Cardiac muscle cell (in vitro differentiated cells and primary cell): ENCODE results near the gene ALKBH1. TPM values are rescaled to one million over a fixed set of nuclear protein-coding genes. Genes with fewer than 3 reads are reported as not detected.
A peak's percentile ranks its signal among the peaks of the same experiment; 100 is the strongest.
"Not testable (repeated sequence)": the region's sequence is repeated elsewhere in the genome, so short reads cannot be mapped to it uniquely, and the experiment has no call there.

ENCODE experiments used
- DNase-seq, 2 donors: peaks; one replicate each; pipeline versions ENCODE4 v3.0.0 to v3.0.0-alpha.2; 2010 to 2017; ENCODE audit warnings: low read depth in 1 of 2, low spot score in 1 of 2
- H3K27ac ChIP-seq: fragments of 200-600 bp; sonication (generic); 2 replicates; pipeline ENCODE4 v1.5.1; 2016
- H3K27me3 ChIP-seq: fragments of 200-600 bp; sonication (generic); 2 replicates; pipeline ENCODE4 v1.6.0; 2016; ENCODE audit warnings: control low read depth
- H3K36me3 ChIP-seq: fragments of 200-600 bp; sonication (generic); 2 replicates; pipeline ENCODE4 v1.5.1; 2016; ENCODE audit warnings: control low read depth
- H3K4me1 ChIP-seq: fragments of 200-600 bp; sonication (generic); 2 replicates; pipeline ENCODE4 v1.8.1; 2017; ENCODE audit warnings: low read depth, mild to moderate bottlenecking, mixed run types
- H3K4me3 ChIP-seq: fragments of 200-600 bp; sonication (generic); 2 replicates; pipeline ENCODE4 v1.5.1; 2016; ENCODE audit warnings: mild to moderate bottlenecking
- H3K9me3 ChIP-seq: fragments of 200-600 bp; sonication (generic); 2 replicates; pipeline ENCODE4 v1.5.1; 2017; ENCODE audit warnings: low read depth, mild to moderate bottlenecking, control low read depth
- CTCF ChIP-seq: IDR thresholded peaks from 2 replicates; pipeline ENCODE4 v1.5.1; 2012; ENCODE audit warnings: low read depth, mild to moderate bottlenecking, low read length
- polyA plus RNA-seq: library from polyadenylated mRNA; unstranded; fragments of >200 nt; fragmentation: Nextera tagmentation; extraction: Ambion mirVana; gene quantifications from 2 replicates; pipeline ENCODE4 v1.2.1, GENCODE V29; 2016
- total RNA-seq: library from RNA; depleted of rRNA; stranded (reverse); fragments of >200 nt; gene quantifications from 2 replicates; pipeline ENCODE4 v1.2.3, GENCODE V29; 2016

The ALKBH1 gene
- total and polyA plus RNA-seq, 2 experiments from 2014 or later = 8.6 to 14.5 TPM

DNA sequence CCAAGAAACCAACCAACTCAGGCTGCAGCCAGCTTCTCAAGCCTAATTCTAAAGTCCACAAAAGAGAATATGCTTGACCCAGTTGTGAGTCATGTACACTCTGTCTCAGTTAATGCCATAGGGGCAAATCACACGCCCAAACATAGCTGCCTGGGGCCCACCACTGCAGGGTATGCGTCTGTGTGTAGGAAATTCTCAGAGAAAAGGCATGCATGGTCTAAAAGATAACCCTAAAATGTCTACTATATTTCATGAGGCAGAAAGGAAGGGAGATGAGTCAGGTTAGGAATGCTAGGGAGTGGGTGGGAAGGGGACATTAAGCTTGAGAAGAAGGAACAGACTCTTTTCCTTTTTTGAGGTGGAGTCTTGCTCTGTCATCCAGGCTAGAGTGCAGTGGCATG, 69.1 kb downstream of the ALKBH1 start:
- Histone ChIP-seq H3K4me1 (no peaks in the 10 kb centered on the region), H3K27ac (no peak overlapping the region), H3K27me3 (no peaks in the 10 kb centered on the region), H3K9me3 (no peaks in the 10 kb centered on the region), H3K4me3 (no peak overlapping the region), H3K36me3 (no peaks in the 10 kb centered on the region)
- peak in 1 of 2 donors; percentile 60 for DNase-seq
- no peak for TF ChIP-seq CTCF

GRCh38 chr14:77635869-77636268, 72.0 kb downstream of the ALKBH1 start:
- not testable (repeated sequence) for H3K4me1 ChIP-seq, H3K9me3 ChIP-seq, DNase-seq, H3K27me3 ChIP-seq, H3K27ac ChIP-seq, H3K36me3 ChIP-seq, H3K4me3 ChIP-seq

DNA sequence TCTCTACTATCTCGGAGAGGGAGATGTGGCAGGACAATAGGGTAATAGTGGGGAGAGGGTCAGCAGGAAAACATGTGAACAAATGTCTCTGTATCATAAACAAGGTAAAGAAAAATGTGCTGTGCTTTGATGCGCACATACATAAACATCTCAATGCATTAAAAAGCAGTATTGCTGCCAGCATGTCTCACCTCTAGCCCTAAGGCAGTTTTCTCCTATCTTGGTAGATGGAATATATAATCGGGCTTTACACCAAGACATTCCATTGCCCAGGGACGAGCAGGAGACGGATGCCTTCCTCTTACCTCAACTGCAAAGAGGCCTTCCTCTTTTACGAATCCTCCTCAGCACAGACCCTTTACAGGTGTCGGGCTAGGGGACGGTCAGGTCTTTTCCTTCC, 72.4 kb downstream of the ALKBH1 start:
- not testable (repeated sequence) for H3K36me3 ChIP-seq, H3K4me3 ChIP-seq, H3K27me3 ChIP-seq, H3K27ac ChIP-seq, H3K9me3 ChIP-seq, H3K4me1 ChIP-seq, DNase-seq

- H3K27ac ChIP-seq = no peak overlapping the region
- no peaks in the 10 kb centered on the region for H3K36me3 ChIP-seq
- no peaks in the 10 kb centered on the region for H3K4me1 ChIP-seq
- no peak for TF ChIP-seq CTCF
- H3K27me3 ChIP-seq = no peaks in the 10 kb centered on the region
- H3K9me3 ChIP-seq = no peaks in the 10 kb centered on the region
- H3K4me3 ChIP-seq = no peak overlapping the region
- DNase-seq = no peak
These were observed 77.7 kb downstream of the ALKBH1 start for GRCh38 chr14:77630111-77630510.

GRCh38 chr14:77625360-77625759, 82.5 kb downstream of the ALKBH1 start:
- H3K9me3 ChIP-seq = no peaks in the 10 kb centered on the region
- H3K27ac ChIP-seq = no peak overlapping the region
- no peak for TF ChIP-seq CTCF
- DNase-seq = no peak
- H3K4me1 ChIP-seq = no peaks in the 10 kb centered on the region
- H3K27me3 ChIP-seq = no peaks in the 10 kb centered on the region
- H3K36me3 ChIP-seq = no peaks in the 10 kb centered on the region
- H3K4me3 ChIP-seq = no peak overlapping the region

- no peaks in the 10 kb centered on the region for H3K9me3 ChIP-seq
- H3K27me3 ChIP-seq = no peaks in the 10 kb centered on the region
- H3K36me3 ChIP-seq = no peaks in the 10 kb centered on the region
- H3K27ac ChIP-seq = no peak overlapping the region
- TF ChIP-seq CTCF = no peak
- H3K4me3 ChIP-seq = no peak overlapping the region
- no peaks in the 10 kb centered on the region for H3K4me1 ChIP-seq
- no peak for DNase-seq
These were observed 84.6 kb downstream of the ALKBH1 start for GRCh38 chr14:77623201-77623600.

Other genes with a start within 250 kb of the ALKBH1 start
- 193 and 209 TPM in 2 replicates for gene AHSA1, start 249.9 kb downstream of the ALKBH1 start, total RNA-seq
- gene AHSA1, start 249.9 kb downstream of the ALKBH1 start, polyA plus RNA-seq = 137 and 182 TPM in 2 replicates
- gene ISM2, start 209.2 kb downstream of the ALKBH1 start, total RNA-seq = 0.53 and 0.83 TPM in 2 replicates
- not detected in 2 replicates for gene ISM2, start 209.2 kb downstream of the ALKBH1 start, polyA plus RNA-seq
- 13.9 and 17.8 TPM in 2 replicates for gene SPTLC2, start 91.4 kb downstream of the ALKBH1 start, total RNA-seq
- gene SPTLC2, start 91.4 kb downstream of the ALKBH1 start, polyA plus RNA-seq = 14.4 and 17.3 TPM in 2 replicates
- gene SLIRP, start 80 bp upstream of the ALKBH1 start, total RNA-seq = 386 and 439 TPM in 2 replicates
- gene SLIRP, start 80 bp upstream of the ALKBH1 start, polyA plus RNA-seq = 466 and 662 TPM in 2 replicates
- 50.9 and 66.7 TPM in 2 replicates for gene SNW1, start 53.1 kb upstream of the ALKBH1 start, total RNA-seq
- gene SNW1, start 53.1 kb upstream of the ALKBH1 start, polyA plus RNA-seq = 63.3 and 66.3 TPM in 2 replicates
- 12.2 and 15.4 TPM in 2 replicates for gene ADCK1, start 92.1 kb upstream of the ALKBH1 start, total RNA-seq
- gene ADCK1, start 92.1 kb upstream of the ALKBH1 start, polyA plus RNA-seq = 20.3 and 20.6 TPM in 2 replicates